Stimulated activated CD8-positive, alpha-beta memory T cell treated with anti-CD3 and anti-CD28 coated beads, Interleukin-15, amount 100 ng/mL, for 48 hours (primary cell): ENCODE results near the gene MALAT1.
"Not testable (repeated sequence)": the region's sequence is repeated elsewhere in the genome, so short reads cannot be mapped to it uniquely, and the experiment has no call there.

Experiments
- DNase-seq, 2 donors: peaks; one replicate each; pipeline ENCODE4 v3.0.0-alpha.2; 2020; ENCODE audit warnings: low read depth in 2 of 2

The MALAT1 gene

DNA sequence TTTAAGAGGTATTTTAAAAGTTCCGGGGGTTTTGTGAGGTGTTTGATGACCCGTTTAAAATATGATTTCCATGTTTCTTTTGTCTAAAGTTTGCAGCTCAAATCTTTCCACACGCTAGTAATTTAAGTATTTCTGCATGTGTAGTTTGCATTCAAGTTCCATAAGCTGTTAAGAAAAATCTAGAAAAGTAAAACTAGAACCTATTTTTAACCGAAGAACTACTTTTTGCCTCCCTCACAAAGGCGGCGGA, 193 bp upstream of the MALAT1 start:
- DNase-seq, result no peak

GRCh38 chr11:65499713-65500386, 1.0 kb downstream of the MALAT1 start:
- DNase-seq, result no peak

DNA sequence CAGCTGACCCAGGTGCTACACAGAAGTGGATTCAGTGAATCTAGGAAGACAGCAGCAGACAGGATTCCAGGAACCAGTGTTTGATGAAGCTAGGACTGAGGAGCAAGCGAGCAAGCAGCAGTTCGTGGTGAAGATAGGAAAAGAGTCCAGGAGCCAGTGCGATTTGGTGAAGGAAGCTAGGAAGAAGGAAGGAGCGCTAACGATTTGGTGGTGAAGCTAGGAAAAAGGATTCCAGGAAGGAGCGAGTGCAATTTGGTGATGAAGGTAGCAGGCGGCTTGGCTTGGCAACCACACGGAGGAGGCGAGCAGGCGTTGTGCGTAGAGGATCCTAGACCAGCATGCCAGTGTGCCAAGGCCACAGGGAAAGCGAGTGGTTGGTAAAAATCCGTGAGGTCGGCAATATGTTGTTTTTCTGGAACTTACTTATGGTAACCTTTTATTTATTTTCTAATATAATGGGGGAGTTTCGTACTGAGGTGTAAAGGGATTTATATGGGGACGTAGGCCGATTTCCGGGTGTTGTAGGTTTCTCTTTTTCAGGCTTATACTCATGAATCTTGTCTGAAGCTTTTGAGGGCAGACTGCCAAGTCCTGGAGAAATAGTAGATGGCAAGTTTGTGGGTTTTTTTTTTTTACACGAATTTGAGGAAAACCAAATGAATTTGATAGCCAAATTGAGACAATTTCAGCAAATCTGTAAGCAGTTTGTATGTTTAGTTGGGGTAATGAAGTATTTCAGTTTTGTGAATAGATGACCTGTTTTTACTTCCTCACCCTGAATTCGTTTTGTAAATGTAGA, 1.7 kb downstream of the MALAT1 start:
- DNase-seq, result no peak

GRCh38 chr11:65501186-65501471, 2.3 kb downstream of the MALAT1 start:
- DNase-seq, result no peak

DNA sequence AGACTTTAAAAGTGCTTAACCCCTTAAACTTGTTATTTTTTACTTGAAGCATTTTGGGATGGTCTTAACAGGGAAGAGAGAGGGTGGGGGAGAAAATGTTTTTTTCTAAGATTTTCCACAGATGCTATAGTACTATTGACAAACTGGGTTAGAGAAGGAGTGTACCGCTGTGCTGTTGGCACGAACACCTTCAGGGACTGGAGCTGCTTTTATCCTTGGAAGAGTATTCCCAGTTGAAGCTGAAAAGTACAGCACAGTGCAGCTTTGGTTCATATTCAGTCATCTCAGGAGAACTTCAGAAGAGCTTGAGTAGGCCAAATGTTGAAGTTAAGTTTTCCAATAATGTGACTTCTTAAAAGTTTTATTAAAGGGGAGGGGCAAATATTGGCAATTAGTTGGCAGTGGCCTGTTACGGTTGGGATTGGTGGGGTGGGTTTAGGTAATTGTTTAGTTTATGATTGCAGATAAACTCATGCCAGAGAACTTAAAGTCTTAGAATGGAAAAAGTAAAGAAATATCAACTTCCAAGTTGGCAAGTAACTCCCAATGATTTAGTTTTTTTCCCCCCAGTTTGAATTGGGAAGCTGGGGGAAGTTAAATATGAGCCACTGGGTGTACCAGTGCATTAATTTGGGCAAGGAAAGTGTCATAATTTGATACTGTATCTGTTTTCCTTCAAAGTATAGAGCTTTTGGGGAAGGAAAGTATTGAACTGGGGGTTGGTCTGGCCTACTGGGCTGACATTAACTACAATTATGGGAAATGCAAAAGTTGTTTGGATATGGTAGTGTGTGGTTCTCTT, 2.8 kb downstream of the MALAT1 start:
- no peak for DNase-seq

DNA sequence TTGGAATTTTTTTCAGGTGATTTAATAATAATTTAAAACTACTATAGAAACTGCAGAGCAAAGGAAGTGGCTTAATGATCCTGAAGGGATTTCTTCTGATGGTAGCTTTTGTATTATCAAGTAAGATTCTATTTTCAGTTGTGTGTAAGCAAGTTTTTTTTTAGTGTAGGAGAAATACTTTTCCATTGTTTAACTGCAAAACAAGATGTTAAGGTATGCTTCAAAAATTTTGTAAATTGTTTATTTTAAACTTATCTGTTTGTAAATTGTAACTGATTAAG, 3.4 kb downstream of the MALAT1 start:
- DNase-seq, result no peak

GRCh38 chr11:65502555-65503367, 3.9 kb downstream of the MALAT1 start:
- DNase-seq, result no peak

DNA sequence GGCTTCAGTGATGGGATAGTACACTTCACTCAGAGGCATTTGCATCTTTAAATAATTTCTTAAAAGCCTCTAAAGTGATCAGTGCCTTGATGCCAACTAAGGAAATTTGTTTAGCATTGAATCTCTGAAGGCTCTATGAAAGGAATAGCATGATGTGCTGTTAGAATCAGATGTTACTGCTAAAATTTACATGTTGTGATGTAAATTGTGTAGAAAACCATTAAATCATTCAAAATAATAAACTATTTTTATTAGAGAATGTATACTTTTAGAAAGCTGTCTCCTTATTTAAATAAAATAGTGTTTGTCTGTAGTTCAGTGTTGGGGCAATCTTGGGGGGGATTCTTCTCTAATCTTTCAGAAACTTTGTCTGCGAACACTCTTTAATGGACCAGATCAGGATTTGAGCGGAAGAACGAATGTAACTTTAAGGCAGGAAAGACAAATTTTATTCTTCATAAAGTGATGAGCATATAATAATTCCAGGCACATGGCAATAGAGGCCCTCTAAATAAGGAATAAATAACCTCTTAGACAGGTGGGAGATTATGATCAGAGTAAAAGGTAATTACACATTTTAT, 4.6 kb downstream of the MALAT1 start:
- DNase-seq, result no peak

- no peak for DNase-seq
These were observed 5.3 kb downstream of the MALAT1 start for GRCh38 chr11:65503949-65504673.

GRCh38 chr11:65504674-65505465, 6.0 kb downstream of the MALAT1 start:
- no peak for DNase-seq

DNA sequence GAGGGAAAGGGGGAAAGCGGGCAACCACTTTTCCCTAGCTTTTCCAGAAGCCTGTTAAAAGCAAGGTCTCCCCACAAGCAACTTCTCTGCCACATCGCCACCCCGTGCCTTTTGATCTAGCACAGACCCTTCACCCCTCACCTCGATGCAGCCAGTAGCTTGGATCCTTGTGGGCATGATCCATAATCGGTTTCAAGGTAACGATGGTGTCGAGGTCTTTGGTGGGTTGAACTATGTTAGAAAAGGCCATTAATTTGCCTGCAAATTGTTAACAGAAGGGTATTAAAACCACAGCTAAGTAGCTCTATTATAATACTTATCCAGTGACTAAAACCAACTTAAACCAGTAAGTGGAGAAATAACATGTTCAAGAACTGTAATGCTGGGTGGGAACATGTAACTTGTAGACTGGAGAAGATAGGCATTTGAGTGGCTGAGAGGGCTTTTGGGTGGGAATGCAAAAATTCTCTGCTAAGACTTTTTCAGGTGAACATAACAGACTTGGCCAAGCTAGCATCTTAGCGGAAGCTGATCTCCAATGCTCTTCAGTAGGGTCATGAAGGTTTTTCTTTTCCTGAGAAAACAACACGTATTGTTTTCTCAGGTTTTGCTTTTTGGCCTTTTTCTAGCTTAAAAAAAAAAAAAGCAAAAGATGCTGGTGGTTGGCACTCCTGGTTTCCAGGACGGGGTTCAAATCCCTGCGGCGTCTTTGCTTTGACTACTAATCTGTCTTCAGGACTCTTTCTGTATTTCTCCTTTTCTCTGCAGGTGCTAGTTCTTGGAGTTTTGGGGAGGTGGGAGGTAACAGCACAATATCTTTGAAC, 6.8 kb downstream of the MALAT1 start:
- no peak for DNase-seq

DNA sequence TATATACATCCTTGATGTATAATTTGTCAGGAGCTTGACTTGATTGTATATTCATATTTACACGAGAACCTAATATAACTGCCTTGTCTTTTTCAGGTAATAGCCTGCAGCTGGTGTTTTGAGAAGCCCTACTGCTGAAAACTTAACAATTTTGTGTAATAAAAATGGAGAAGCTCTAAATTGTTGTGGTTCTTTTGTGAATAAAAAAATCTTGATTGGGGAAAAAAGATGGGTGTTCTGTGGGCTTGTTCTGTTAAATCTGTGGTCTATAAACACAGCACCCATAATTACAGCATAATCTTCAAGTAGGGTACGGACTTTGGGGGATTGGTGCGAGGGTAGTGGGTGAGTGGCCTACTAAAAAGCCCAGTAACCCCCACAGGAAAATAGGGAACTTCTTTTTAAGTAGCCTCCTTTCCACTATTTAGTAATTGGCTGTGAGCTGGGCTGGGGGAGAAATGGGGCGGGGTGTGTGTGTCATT, 7.5 kb downstream of the MALAT1 start:
- no peak for DNase-seq

- no peak for DNase-seq
These were observed 8.1 kb downstream of the MALAT1 start for GRCh38 chr11:65506772-65507505.

GRCh38 chr11:65512311-65512710, 13.5 kb downstream of the MALAT1 start:
- not testable (repeated sequence) for DNase-seq

- DNase-seq, result no peak
These were observed 17.5 kb downstream of the MALAT1 start for GRCh38 chr11:65516135-65516968.

- DNase-seq, result not testable (repeated sequence)
These were observed 20.2 kb downstream of the MALAT1 start for GRCh38 chr11:65518941-65519549.

DNA sequence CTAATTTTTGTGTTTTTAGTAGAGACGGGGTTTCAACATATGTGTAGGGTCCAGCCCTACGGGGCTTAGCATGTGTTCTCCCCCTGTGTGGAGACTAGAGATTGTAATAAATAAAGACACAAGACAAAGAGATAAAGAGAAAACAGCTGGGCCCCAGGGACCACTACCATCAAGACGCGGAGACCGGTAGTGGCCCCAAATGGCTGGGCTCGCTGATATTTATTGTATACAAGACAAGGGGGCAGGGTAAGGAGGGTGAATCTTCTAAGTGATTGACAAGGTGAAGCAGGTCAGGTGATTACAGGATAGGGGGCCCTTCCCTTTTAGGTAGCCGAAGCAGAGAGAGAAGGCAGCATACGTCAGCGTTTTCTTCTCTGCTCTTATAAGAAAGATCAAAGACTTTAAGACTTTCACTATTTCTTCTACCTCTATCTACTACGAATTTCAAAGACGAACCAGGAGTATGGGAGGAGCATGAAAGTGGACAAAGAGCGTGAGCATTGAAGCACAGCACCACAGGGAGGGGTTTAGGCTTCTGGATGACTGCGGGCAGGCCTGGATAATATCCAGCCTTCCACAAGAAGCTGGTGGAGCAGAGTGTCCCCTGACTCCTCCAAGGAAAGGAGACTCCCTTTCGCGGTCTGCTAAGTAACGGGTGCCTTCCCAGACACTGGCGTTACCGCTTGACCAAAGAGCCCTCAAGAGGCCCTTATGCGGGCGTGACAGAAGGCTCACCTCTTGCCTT, 23.1 kb downstream of the MALAT1 start:
- DNase-seq, result not testable (repeated sequence)
